ENCODE results near the gene OXTR.

OXTR gene

GRCh38 chr3:8810561-8810960, 41.1 kb upstream of the OXTR start:
- Histone ChIP-seq H2AFZ (ENCODE audit: low read depth, low read length) (no peak overlapping the region), H3K14ac (ENCODE audit: low read length in 2 of 2) (no peak overlapping the region), H3K79me1 (replicated peaks; ENCODE audit: low read length, poor library complexity, severe bottlenecking) (no peaks in the 10 kb centered on the region), H3K27ac (ENCODE audit: low read length, poor library complexity, severe bottlenecking) (no peak overlapping the region), H3K9ac (ENCODE audit: low read length) (no peak overlapping the region), H2BK15ac (ENCODE audit: low read depth, poor library complexity, severe bottlenecking) (no peak overlapping the region), H2BK12ac (ENCODE audit: low read length in 2 of 2) (no peak overlapping the region), H3K18ac (ENCODE audit: low read depth in 1 of 2, low read length in 2 of 2) (no peak overlapping the region), H3K4me2 (ENCODE audit: low read length, poor library complexity, severe bottlenecking) (no peak overlapping the region), H3K23ac (ENCODE audit: low read length in 2 of 2) (no peak overlapping the region), H3K36me3 (ENCODE audit: control insufficient read depth in 1 of 2, insufficient read depth in 2 of 2, low read depth in 1 of 2, low read length in 2 of 2) (no peaks in the 10 kb centered on the region), H3K4ac (ENCODE audit: low read depth in 1 of 2, low read length in 2 of 2) (no peak overlapping the region), H3K9me3 (ENCODE audit: control insufficient read depth, low read length) (peaks cover 6% of the 10 kb centered on the region), H3K4me1 (ENCODE audit: control insufficient read depth, insufficient read depth, low read depth, low read length) (no peaks in the 10 kb centered on the region), H2AK5ac (ENCODE audit: low read length, severe bottlenecking) (no peak overlapping the region), H4K8ac (ENCODE audit: low read length) (no peak overlapping the region), H2BK5ac (ENCODE audit: low read depth, low read length, poor library complexity, severe bottlenecking) (no peak overlapping the region), H4K91ac (ENCODE audit: low read length) (no peak overlapping the region), H3K27me3 (ENCODE audit: control insufficient read depth in 1 of 2, insufficient read depth in 1 of 2, low read length in 2 of 2) (peaks cover 0 to 8% of the 10 kb centered on the region in 2 experiments), H3K4me3 (ENCODE audit: insufficient read depth in 1 of 2, low read depth in 1 of 2, low read length in 2 of 2) (no peak overlapping the region), H2BK120ac (ENCODE audit: low read depth, low read length) (no peak overlapping the region)
- no peak for DNase-seq
- no CpG with 5 or more reads among the region's 2 CpGs for WGBS

GRCh38 chr3:8805774-8806173, 36.4 kb upstream of the OXTR start:
- H3K27ac ChIP-seq (ENCODE audit: low read length, poor library complexity, severe bottlenecking) = no peak overlapping the region
- no peak overlapping the region for H3K4me2 ChIP-seq (ENCODE audit: low read length, poor library complexity, severe bottlenecking)
- H4K8ac ChIP-seq (ENCODE audit: low read length) = no peak overlapping the region
- H3K27me3 ChIP-seq (ENCODE audit: control insufficient read depth in 1 of 2, insufficient read depth in 1 of 2, low read length in 2 of 2) = no peaks in the 10 kb centered on the region
- H3K36me3 ChIP-seq (ENCODE audit: control insufficient read depth in 1 of 2, insufficient read depth in 2 of 2, low read depth in 1 of 2, low read length in 2 of 2) = no peaks in the 10 kb centered on the region
- no peak overlapping the region for H3K4me3 ChIP-seq (ENCODE audit: insufficient read depth in 1 of 2, low read depth in 1 of 2, low read length in 2 of 2)
- H3K14ac ChIP-seq (ENCODE audit: low read length in 2 of 2) = no peak overlapping the region
- H2AK5ac ChIP-seq (ENCODE audit: low read length, severe bottlenecking) = no peak overlapping the region
- H2BK15ac ChIP-seq (ENCODE audit: low read depth, poor library complexity, severe bottlenecking) = no peak overlapping the region
- H2BK5ac ChIP-seq (ENCODE audit: low read depth, low read length, poor library complexity, severe bottlenecking) = no peak overlapping the region
- H3K9ac ChIP-seq (ENCODE audit: low read length) = no peak overlapping the region
- no peak overlapping the region for H3K4ac ChIP-seq (ENCODE audit: low read depth in 1 of 2, low read length in 2 of 2)
- H3K79me1 ChIP-seq (replicated peaks; ENCODE audit: low read length, poor library complexity, severe bottlenecking) = no peaks in the 10 kb centered on the region
- 100% methylated on average over 1 of the region's 2 CpGs for WGBS
- H2AFZ ChIP-seq (ENCODE audit: low read depth, low read length) = no peak overlapping the region
- no peak overlapping the region for H2BK12ac ChIP-seq (ENCODE audit: low read length in 2 of 2)
- no peak overlapping the region for H3K23ac ChIP-seq (ENCODE audit: low read length in 2 of 2)
- peaks cover 6% of the 10 kb centered on the region for H3K9me3 ChIP-seq (ENCODE audit: control insufficient read depth, low read length)
- no peak overlapping the region for H3K18ac ChIP-seq (ENCODE audit: low read depth in 1 of 2, low read length in 2 of 2)
- no peak for DNase-seq
- H4K91ac ChIP-seq (ENCODE audit: low read length) = no peak overlapping the region
- H3K4me1 ChIP-seq (ENCODE audit: control insufficient read depth, insufficient read depth, low read depth, low read length) = no peaks in the 10 kb centered on the region
- H2BK120ac ChIP-seq (ENCODE audit: low read depth, low read length) = no peak overlapping the region

GRCh38 chr3:8802256-8802655, 32.8 kb upstream of the OXTR start:
- WGBS = 80% methylated on average over 1 of the region's 3 CpGs
- H3K27ac ChIP-seq (ENCODE audit: low read length, poor library complexity, severe bottlenecking) = no peak overlapping the region
- H2BK12ac ChIP-seq (ENCODE audit: low read length in 2 of 2) = no peak overlapping the region
- H3K27me3 ChIP-seq (ENCODE audit: control insufficient read depth in 1 of 2, insufficient read depth in 1 of 2, low read length in 2 of 2) = no peaks in the 10 kb centered on the region
- H4K8ac ChIP-seq (ENCODE audit: low read length) = no peak overlapping the region
- no peak overlapping the region for H3K23ac ChIP-seq (ENCODE audit: low read length in 2 of 2)
- no peak overlapping the region for H3K4ac ChIP-seq (ENCODE audit: low read depth in 1 of 2, low read length in 2 of 2)
- no peaks in the 10 kb centered on the region for H3K36me3 ChIP-seq (ENCODE audit: control insufficient read depth in 1 of 2, insufficient read depth in 2 of 2, low read depth in 1 of 2, low read length in 2 of 2)
- H3K79me1 ChIP-seq (replicated peaks; ENCODE audit: low read length, poor library complexity, severe bottlenecking) = no peaks in the 10 kb centered on the region
- no peak overlapping the region for H3K9ac ChIP-seq (ENCODE audit: low read length)
- H2BK15ac ChIP-seq (ENCODE audit: low read depth, poor library complexity, severe bottlenecking) = no peak overlapping the region
- no peak overlapping the region for H2AFZ ChIP-seq (ENCODE audit: low read depth, low read length)
- H3K4me3 ChIP-seq (ENCODE audit: insufficient read depth in 1 of 2, low read depth in 1 of 2, low read length in 2 of 2) = no peak overlapping the region
- no peak for DNase-seq
- H3K9me3 ChIP-seq (ENCODE audit: control insufficient read depth, low read length) = peaks cover 16% of the 10 kb centered on the region
- no peak overlapping the region for H2AK5ac ChIP-seq (ENCODE audit: low read length, severe bottlenecking)
- no peak overlapping the region for H2BK5ac ChIP-seq (ENCODE audit: low read depth, low read length, poor library complexity, severe bottlenecking)
- no peak overlapping the region for H2BK120ac ChIP-seq (ENCODE audit: low read depth, low read length)
- no peak overlapping the region for H3K14ac ChIP-seq (ENCODE audit: low read length in 2 of 2)
- H4K91ac ChIP-seq (ENCODE audit: low read length) = no peak overlapping the region
- H3K4me2 ChIP-seq (ENCODE audit: low read length, poor library complexity, severe bottlenecking) = no peak overlapping the region
- H3K4me1 ChIP-seq (ENCODE audit: control insufficient read depth, insufficient read depth, low read depth, low read length) = no peaks in the 10 kb centered on the region
- H3K18ac ChIP-seq (ENCODE audit: low read depth in 1 of 2, low read length in 2 of 2) = no peak overlapping the region

- no peaks in the 10 kb centered on the region for H3K79me1 ChIP-seq (replicated peaks; ENCODE audit: low read length, poor library complexity, severe bottlenecking)
These were observed 30.6 kb upstream of the OXTR start for GRCh38 chr3:8800016-8800415.

More at GRCh38 chr3:8800016-8800415, 30.6 kb upstream of the OXTR start:
- Histone ChIP-seq H2BK15ac (ENCODE audit: low read depth, poor library complexity, severe bottlenecking) (no peak overlapping the region), H3K4me2 (ENCODE audit: low read length, poor library complexity, severe bottlenecking) (no peak overlapping the region), H3K9me3 (ENCODE audit: control insufficient read depth, low read length) (peaks cover 16% of the 10 kb centered on the region), H3K9ac (ENCODE audit: low read length) (no peak overlapping the region), H3K27ac (ENCODE audit: low read length, poor library complexity, severe bottlenecking) (no peak overlapping the region), H3K36me3 (ENCODE audit: control insufficient read depth in 1 of 2, insufficient read depth in 2 of 2, low read depth in 1 of 2, low read length in 2 of 2) (no peaks in the 10 kb centered on the region), H3K14ac (ENCODE audit: low read length in 2 of 2) (no peak overlapping the region), H3K4ac (ENCODE audit: low read depth in 1 of 2, low read length in 2 of 2) (no peak overlapping the region), H2AK5ac (ENCODE audit: low read length, severe bottlenecking) (no peak overlapping the region), H2BK5ac (ENCODE audit: low read depth, low read length, poor library complexity, severe bottlenecking) (no peak overlapping the region), H3K23ac (ENCODE audit: low read length in 2 of 2) (no peak overlapping the region), H3K18ac (ENCODE audit: low read depth in 1 of 2, low read length in 2 of 2) (no peak overlapping the region), H3K27me3 (ENCODE audit: control insufficient read depth in 1 of 2, insufficient read depth in 1 of 2, low read length in 2 of 2) (no peaks in the 10 kb centered on the region), H2AFZ (ENCODE audit: low read depth, low read length) (no peak overlapping the region), H2BK120ac (ENCODE audit: low read depth, low read length) (no peak overlapping the region), H2BK12ac (ENCODE audit: low read length in 2 of 2) (no peak overlapping the region), H3K4me3 (ENCODE audit: insufficient read depth in 1 of 2, low read depth in 1 of 2, low read length in 2 of 2) (no peak overlapping the region), H3K4me1 (ENCODE audit: control insufficient read depth, insufficient read depth, low read depth, low read length) (no peaks in the 10 kb centered on the region), H4K91ac (ENCODE audit: low read length) (no peak overlapping the region), H4K8ac (ENCODE audit: low read length) (no peak overlapping the region)
- 61% methylated on average over 3 of the region's 3 CpGs for WGBS
- no peak for DNase-seq
